Endothelial cell of umbilical vein (primary cell): Measurements from ENCODE around the gene DLL1. TPM values are rescaled to one million over a fixed set of nuclear protein-coding genes. Genes with fewer than 3 reads are reported as not detected.

ENCODE experiments used
- BruUV-seq: library from RNA; stranded (reverse); fragments of 400-500 nt; replicated peaks from 2 replicates; lab custom pipeline; 2021; lab: Mats Ljungman, UMichigan
- CTCF ChIA-PET: fragments of 300-600, 350-600 bp; sonication (Branson Sonifier 250); formaldehyde crosslinking; loops from one replicate; lab custom pipeline; 2021; ENCODE audit warnings: antibody characterized with exemption, inconsistent platforms; lab: Charles Lee
- POLR2A ChIA-PET: fragments of 300-600, 350-600 bp; sonication (Branson Sonifier 250); formaldehyde crosslinking; loops from one replicate; lab custom pipeline; 2021; ENCODE audit warnings: antibody characterized with exemption, inconsistent platforms; lab: Charles Lee
- DNase-seq: peaks from one replicate; pipeline ENCODE4 v3.0.0-alpha.2; 2011; ENCODE audit warnings: low read depth, low spot score
- FAIRE-seq: peaks from 2 replicates; lab custom pipeline; 2011; peaks lifted over from hg19 to GRCh38; lab: Jason Lieb, UNC
- H2AFZ ChIP-seq: 2 replicates; pipeline ENCODE4 v1.6.0; 2012; ENCODE audit warnings: low read depth, low read length, control low read depth, inconsistent platforms
- H3K27ac ChIP-seq: 2 replicates; pipeline ENCODE4 v1.5.1; 2011; ENCODE audit warnings: low read depth, mild to moderate bottlenecking, control low read depth, low read length, moderate library complexity; ENCODE audit not compliant: insufficient read depth
- H3K27me3 ChIP-seq, 2 experiments: 2 replicates each; pipeline versions ENCODE4 v1.6.0 to v1.6.1; 2011; ENCODE audit warnings: low read length in 2 of 2, mixed read lengths in 1 of 2; ENCODE audit not compliant: control insufficient read depth in 2 of 2, insufficient read depth in 2 of 2
- H3K36me3 ChIP-seq, 2 experiments: 2 replicates in 1 of 2; 3 replicates in 1 of 2; pipeline ENCODE4 v1.5.1; 2011; ENCODE audit warnings: low read length in 2 of 2, mild to moderate bottlenecking in 1 of 2, moderate library complexity in 1 of 2; ENCODE audit not compliant: control insufficient read depth in 2 of 2, insufficient read depth in 2 of 2; ENCODE audit errors: extremely low read depth in 1 of 2
- H3K4me1 ChIP-seq: 3 replicates; pipeline ENCODE4 v1.5.1; 2011; ENCODE audit warnings: mild to moderate bottlenecking, low read length; ENCODE audit not compliant: control insufficient read depth, insufficient read depth; ENCODE audit errors: extremely low read depth
- H3K4me2 ChIP-seq: 2 replicates; pipeline ENCODE4 v1.6.1; 2011; ENCODE audit warnings: low read length, control low read depth, mixed read lengths; ENCODE audit not compliant: insufficient read depth
- H3K4me3 ChIP-seq, 3 experiments: fragments of 200-600 bp in 1 of 3; sonication (generic), shearing (Covaris generic) in 1 of 3; replicated peaks in 1 of 3; 2 replicates each; pipeline ENCODE4 v1.5.1; 2011 to 2016; ENCODE audit warnings: control low read depth in 3 of 3, low read length in 3 of 3, mild to moderate bottlenecking in 2 of 3, inconsistent platforms in 1 of 3, low read depth in 1 of 3, moderate library complexity in 1 of 3; ENCODE audit not compliant: insufficient read depth in 1 of 3
- H3K79me2 ChIP-seq: 2 replicates; pipeline ENCODE4 v1.6.0; 2012; ENCODE audit warnings: low read length, inconsistent platforms; ENCODE audit not compliant: control insufficient read depth, insufficient read depth
- H3K9ac ChIP-seq: replicated peaks from 2 replicates; pipeline ENCODE3; 2011; ENCODE audit warnings: low read length, control low read depth; ENCODE audit not compliant: insufficient read depth; ENCODE audit errors: extremely low read depth
- H3K9me1 ChIP-seq: replicated peaks from 3 replicates; pipeline ENCODE4 v1.6.0; 2011; ENCODE audit warnings: mild to moderate bottlenecking, low read length; ENCODE audit not compliant: control insufficient read depth, insufficient read depth; ENCODE audit errors: extremely low read depth
- H3K9me3 ChIP-seq: replicated peaks from 2 replicates; pipeline ENCODE4 v1.5.1; 2012; ENCODE audit warnings: low read length, inconsistent platforms; ENCODE audit not compliant: control insufficient read depth, insufficient read depth
- H4K20me1 ChIP-seq: replicated peaks from 2 replicates; pipeline ENCODE3; 2011; ENCODE audit warnings: mild to moderate bottlenecking, low read length; ENCODE audit not compliant: control insufficient read depth, insufficient read depth; ENCODE audit errors: extremely low read depth
- EZH2 ChIP-seq: IDR thresholded peaks from 2 replicates; pipeline ENCODE4 v1.6.1; 2012; ENCODE audit warnings: borderline replicate concordance, low read depth, mild to moderate bottlenecking, moderate library complexity, low read length, inconsistent platforms; ENCODE audit not compliant: severe bottlenecking
- FOS ChIP-seq: IDR thresholded peaks from 2 replicates; pipeline ENCODE4 v1.6.1; 2011; ENCODE audit warnings: mild to moderate bottlenecking, low read length, moderate library complexity, borderline replicate concordance; ENCODE audit not compliant: insufficient read depth
- GATA2 ChIP-seq: IDR thresholded peaks from 2 replicates; pipeline ENCODE4 v1.7.0; 2011; ENCODE audit warnings: low read depth, mild to moderate bottlenecking, moderate library complexity, mixed read lengths, low read length; ENCODE audit not compliant: insufficient read length, insufficient read depth
- JUN ChIP-seq: IDR thresholded peaks from 2 replicates; pipeline ENCODE4 v1.6.1; 2011; ENCODE audit warnings: borderline replicate concordance, low read depth; ENCODE audit not compliant: insufficient read length, insufficient read depth
- MYC ChIP-seq: IDR thresholded peaks from one replicate; pipeline ENCODE4 v1.6.1; 2011; ENCODE audit warnings: mild to moderate bottlenecking, low read depth, low read length
- POLR2A ChIP-seq: IDR thresholded peaks from 2 replicates; pipeline ENCODE4 v1.6.1; 2012; ENCODE audit warnings: low read depth, mild to moderate bottlenecking, control low read depth, low read length
- POLR2AphosphoS5 ChIP-seq: IDR thresholded peaks from 2 replicates; pipeline ENCODE4 v1.6.1; 2012; ENCODE audit warnings: low read depth, mild to moderate bottlenecking, control low read depth, low read length, moderate library complexity; ENCODE audit not compliant: insufficient read depth
- dilution Hi-C: fragments of 300-500 bp; cut with MboI; formaldehyde crosslinking; loops from one replicate; pipeline ENCODE4 v1.15.0; 2019; ENCODE audit warnings: low sequenced_read_pairs; ENCODE audit not compliant: extremely low pct_ligation_motif_present
- intact Hi-C: fragments of 100-400 bp; cut with micrococcal nuclease; formaldehyde crosslinking; loops from one replicate; pipeline ENCODE4 v1.10.0; 2022
- polyA plus RNA-seq, 4 experiments: library from polyadenylated mRNA; depleted of rRNA in 3 of 4; stranded (reverse) in 3 of 4; unstranded in 1 of 4; fragments of >200 nt; gene quantifications; 2 replicates each; pipeline versions ENCODE4 v1.2.1 to v1.2.3, GENCODE V29; 2011 to 2012; ENCODE audit warnings: missing spikeins in 1 of 4
- total RNA-seq: library from RNA; stranded (reverse); gene quantifications from 2 replicates; pipeline ENCODE4 v1.2.3, GENCODE V29; 2021
- TF ChIP-seq, protein P1 (sequence below): IDR thresholded peaks from 2 replicates; pipeline ENCODE4 v1.6.1; 2011; ENCODE audit not compliant: insufficient read depth, insufficient read length
- TF ChIP-seq, protein P2 (sequence below), 2 donors: IDR thresholded peaks; 1 replicate in 1 of 2; 2 replicates in 1 of 2; pipeline ENCODE4 v1.5.1; 2011; ENCODE audit warnings: low read length in 2 of 2, mild to moderate bottlenecking in 2 of 2, moderate library complexity in 2 of 2, control low read depth in 1 of 2, inconsistent platforms in 1 of 2, low read depth in 1 of 2; ENCODE audit not compliant: insufficient read depth in 1 of 2; ENCODE audit errors: extremely low read depth in 1 of 2

Gene DLL1
- total and polyA plus RNA-seq, 2 donors (not counting 3 experiments of a cell fraction or from before 2014, with no cell fraction given): 1.4 to 2.3 TPM

DNA sequence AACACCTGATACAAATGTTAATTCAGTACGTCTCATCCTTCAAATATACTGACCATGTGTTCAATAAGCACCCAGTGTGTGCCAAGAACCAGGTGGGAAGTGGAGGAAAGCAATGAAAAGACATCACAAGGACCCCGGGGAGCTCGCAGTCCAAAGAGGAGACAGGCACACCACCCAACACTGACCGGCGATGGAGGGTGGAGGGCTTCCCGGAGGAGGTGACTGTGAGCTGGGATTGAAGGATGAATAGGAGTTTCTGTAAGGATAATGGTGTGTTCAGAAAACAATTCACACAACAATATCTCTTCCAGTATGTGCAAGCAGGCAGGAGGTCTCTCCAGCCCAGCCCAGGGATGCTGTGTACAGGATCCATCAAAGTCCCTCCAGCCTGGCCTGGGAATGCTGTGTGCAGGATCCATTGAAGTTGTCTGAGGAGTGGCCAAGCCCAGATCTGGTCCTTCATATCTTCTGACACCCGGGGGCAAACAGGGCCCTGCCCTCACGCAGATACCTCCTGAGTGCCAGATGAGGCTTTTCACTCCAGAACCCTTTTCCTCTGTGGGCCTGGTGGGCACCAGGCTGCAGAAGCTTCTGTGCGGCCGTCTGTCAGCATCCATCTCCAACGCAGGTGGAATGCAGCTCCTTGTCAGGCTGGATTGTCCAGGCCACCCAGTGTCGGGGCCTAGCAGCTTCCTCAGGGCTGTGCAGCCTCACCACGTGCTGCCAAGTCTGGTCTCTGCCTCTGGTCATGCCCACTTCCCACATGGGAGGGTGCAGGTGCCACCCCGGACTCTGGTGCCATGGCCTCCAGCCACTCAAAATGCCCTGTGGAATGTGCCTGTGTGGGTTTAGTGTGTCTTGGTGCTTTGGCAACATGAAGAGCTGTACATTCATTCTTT, 36.3 kb downstream of the DLL1 start:
- ChIA-PET POLR2A (no interaction called here), CTCF (no interaction called here)
- Histone ChIP-seq H3K27me3 (no peaks in the 10 kb centered on the region), H3K79me2 (no peaks in the 10 kb centered on the region), H3K27ac (no peak overlapping the region), H4K20me1 (no peaks in the 10 kb centered on the region), H3K9me3 (no peaks in the 10 kb centered on the region), H3K4me1 (no peaks in the 10 kb centered on the region), H3K4me2 (no peak overlapping the region), H3K36me3 (no peaks in the 10 kb centered on the region), H3K9ac (no peak overlapping the region), H3K4me3 (no peak overlapping the region), H3K9me1 (no peaks in the 10 kb centered on the region), H2AFZ (no peak overlapping the region)
- intact Hi-C loops: no loop called here
- TF ChIP-seq MYC: no peak
- no peak for TF ChIP-seq POLR2AphosphoS5
- no peak for TF ChIP-seq JUN
- TF ChIP-seq, protein P1, sequence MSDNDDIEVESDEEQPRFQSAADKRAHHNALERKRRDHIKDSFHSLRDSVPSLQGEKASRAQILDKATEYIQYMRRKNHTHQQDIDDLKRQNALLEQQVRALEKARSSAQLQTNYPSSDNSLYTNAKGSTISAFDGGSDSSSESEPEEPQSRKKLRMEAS: no peak
- no peak for TF ChIP-seq GATA2
- TF ChIP-seq POLR2A: no peak
- no peak for TF ChIP-seq EZH2
- TF ChIP-seq, protein P2, sequence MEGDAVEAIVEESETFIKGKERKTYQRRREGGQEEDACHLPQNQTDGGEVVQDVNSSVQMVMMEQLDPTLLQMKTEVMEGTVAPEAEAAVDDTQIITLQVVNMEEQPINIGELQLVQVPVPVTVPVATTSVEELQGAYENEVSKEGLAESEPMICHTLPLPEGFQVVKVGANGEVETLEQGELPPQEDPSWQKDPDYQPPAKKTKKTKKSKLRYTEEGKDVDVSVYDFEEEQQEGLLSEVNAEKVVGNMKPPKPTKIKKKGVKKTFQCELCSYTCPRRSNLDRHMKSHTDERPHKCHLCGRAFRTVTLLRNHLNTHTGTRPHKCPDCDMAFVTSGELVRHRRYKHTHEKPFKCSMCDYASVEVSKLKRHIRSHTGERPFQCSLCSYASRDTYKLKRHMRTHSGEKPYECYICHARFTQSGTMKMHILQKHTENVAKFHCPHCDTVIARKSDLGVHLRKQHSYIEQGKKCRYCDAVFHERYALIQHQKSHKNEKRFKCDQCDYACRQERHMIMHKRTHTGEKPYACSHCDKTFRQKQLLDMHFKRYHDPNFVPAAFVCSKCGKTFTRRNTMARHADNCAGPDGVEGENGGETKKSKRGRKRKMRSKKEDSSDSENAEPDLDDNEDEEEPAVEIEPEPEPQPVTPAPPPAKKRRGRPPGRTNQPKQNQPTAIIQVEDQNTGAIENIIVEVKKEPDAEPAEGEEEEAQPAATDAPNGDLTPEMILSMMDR (IDR thresholded peaks at IDR 0.05; ENCODE audit: extremely low read depth in 1 of 2, insufficient read depth in 1 of 2, low read depth in 1 of 2, low read length in 2 of 2): no peak
- no peak for TF ChIP-seq FOS
- DNase-seq (no peak), FAIRE-seq (no peak)
- no TSS peak for BruUV-seq
- dilution Hi-C loops: no loop called here
